HUES48 (cell line): Measurements from ENCODE around the gene MADCAM1.

Source experiments
- H3K27ac ChIP-seq: one replicate; pipeline ENCODE4 v1.7.0; 2013; ENCODE audit warnings: low read depth, low read length, inconsistent platforms
- H3K27me3 ChIP-seq: 2 replicates; pipeline ENCODE4 v1.6.1; 2013; ENCODE audit warnings: mild to moderate bottlenecking, low read length; ENCODE audit not compliant: control insufficient read depth, insufficient read depth
- H3K36me3 ChIP-seq: 2 replicates; pipeline ENCODE4 v1.6.1; 2013; ENCODE audit warnings: low read length; ENCODE audit not compliant: control insufficient read depth, insufficient read depth
- H3K4me1 ChIP-seq: 2 replicates; pipeline ENCODE4 v1.6.1; 2013; ENCODE audit warnings: mild to moderate bottlenecking, low read length; ENCODE audit not compliant: control insufficient read depth, insufficient read depth
- H3K4me3 ChIP-seq: 2 replicates; pipeline ENCODE4 v1.5.1; 2013; ENCODE audit warnings: mild to moderate bottlenecking, low read depth, low read length
- H3K9ac ChIP-seq: 2 replicates; pipeline ENCODE4 v1.6.1; 2013; ENCODE audit warnings: mild to moderate bottlenecking, low read depth, low read length, moderate library complexity
- H3K9me3 ChIP-seq: 2 replicates; pipeline ENCODE4 v1.6.1; 2013; ENCODE audit warnings: low read length; ENCODE audit not compliant: control insufficient read depth, insufficient read depth

MADCAM1 gene

GRCh38 chr19:531009-531752 lies 34.9 kb downstream of the MADCAM1 start:
- no peaks in the 10 kb centered on the region for H3K9me3 ChIP-seq
- H3K27me3 ChIP-seq, result no peaks in the 10 kb centered on the region
- peak overlapping the region; percentile 91 for H3K27ac ChIP-seq
- peaks cover 10% of the 10 kb centered on the region; the same call in 1 of the 2 replicates for H3K4me1 ChIP-seq
- H3K9ac ChIP-seq, result peak overlapping the region; percentile 53; the same call in 1 of the 2 replicates
- H3K36me3 ChIP-seq, result peaks cover 14% of the 10 kb centered on the region
- peak overlapping the region; percentile 95 for H3K4me3 ChIP-seq

DNA sequence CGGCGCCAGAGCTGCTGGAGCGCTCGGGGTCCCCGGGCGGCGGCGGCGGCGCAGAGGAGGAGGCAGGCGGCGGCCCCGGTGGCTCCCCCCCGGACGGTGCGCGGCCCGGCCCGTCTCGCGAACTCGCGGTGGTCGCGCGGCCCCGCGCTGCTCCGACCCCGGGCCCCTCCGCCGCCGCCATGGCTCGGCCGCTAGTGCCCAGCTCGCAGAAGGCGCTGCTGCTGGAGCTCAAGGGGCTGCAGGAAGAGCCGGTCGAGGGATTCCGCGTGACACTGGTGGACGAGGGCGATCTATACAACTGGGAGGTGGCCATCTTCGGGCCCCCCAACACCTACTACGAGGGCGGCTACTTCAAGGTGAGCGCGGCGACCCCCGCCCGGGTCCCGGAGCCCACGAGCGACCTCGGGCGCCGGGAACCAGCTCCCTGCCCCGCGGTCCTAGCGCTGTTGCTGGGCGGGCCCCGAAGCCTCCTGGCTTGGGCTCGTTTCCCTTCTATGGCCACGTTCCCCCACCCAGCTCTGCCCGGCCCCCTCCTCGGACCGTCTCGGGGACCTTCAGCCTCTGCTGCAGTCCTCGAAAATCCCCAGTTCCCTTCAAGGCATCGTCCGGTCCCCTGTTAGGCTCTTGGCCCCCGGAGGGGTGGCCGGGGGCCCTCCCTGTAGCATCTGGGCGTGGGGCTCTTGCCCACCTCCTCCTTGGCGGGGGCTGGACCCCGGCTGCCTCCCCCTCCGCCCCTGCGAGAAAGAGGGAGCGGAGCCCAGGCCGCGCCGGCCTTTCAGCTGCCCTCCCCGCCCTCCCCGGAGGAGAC lies 35.7 kb downstream of the MADCAM1 start, which contains the start of gene CDC34:
TSS of gene CDC34 (plus strand) at position 8 of the 808 bp plus-strand sequence. CDS start at position 180, 172 bp downstream.
- H3K4me1 ChIP-seq, result peaks cover 10% of the 10 kb centered on the region; the same call in 1 of the 2 replicates
- no peaks in the 10 kb centered on the region for H3K9me3 ChIP-seq
- H3K4me3 ChIP-seq, result peak within 1 kb of the TSS; percentile 95
- H3K27me3 ChIP-seq, result no peaks in the 10 kb centered on the region
- H3K36me3 ChIP-seq, result peaks cover 22% of the 10 kb centered on the region
- H3K27ac ChIP-seq, result peak within 1 kb of the TSS; percentile 91
- peak within 1 kb of the TSS; percentile 56 for H3K9ac ChIP-seq

DNA sequence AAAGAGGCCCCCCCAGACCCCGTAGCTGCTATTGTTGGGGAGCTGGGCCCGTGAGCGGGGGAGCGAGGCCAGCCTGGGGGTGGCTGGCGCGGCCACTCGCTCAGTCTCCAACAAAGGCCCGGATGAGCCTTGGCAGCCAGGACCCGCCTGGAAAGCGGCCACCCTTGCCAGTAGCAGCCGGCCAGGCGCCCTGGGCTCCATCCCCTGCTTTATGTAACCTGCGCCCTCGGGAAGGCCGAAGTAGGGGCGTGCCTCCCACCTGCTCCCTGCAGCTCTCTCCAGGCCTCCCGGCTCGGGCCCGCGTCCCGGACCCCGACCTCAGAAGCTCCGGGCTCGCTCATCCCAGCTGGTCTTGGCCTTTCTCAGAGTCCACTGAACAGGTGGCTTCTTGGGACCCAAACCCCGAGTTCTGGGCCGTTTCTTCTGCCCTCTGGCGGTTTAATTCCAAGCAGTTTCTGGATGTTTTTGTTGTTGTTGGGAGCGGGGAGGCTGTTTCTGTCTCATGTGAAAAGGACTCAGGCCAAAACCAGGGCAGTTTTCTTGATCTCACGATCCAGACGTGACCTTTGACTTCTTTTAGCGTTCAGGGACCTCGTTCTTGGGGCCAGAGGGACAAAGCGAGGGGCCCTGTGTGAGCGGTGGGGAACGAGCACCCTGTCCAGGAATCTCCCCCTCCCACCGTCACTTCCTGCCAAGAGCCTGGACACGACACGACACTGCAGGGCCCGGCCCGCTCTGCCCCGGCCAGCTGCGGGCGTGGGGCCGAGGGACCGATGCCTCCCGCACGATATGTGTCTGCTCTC lies 36.5 kb downstream of the MADCAM1 start:
- Histone ChIP-seq H3K4me1 (peaks cover 10% of the 10 kb centered on the region; the same call in 1 of the 2 replicates), H3K4me3 (peak overlapping the region; percentile 87), H3K36me3 (peaks cover 27% of the 10 kb centered on the region), H3K9ac (peak overlapping the region; percentile 23), H3K9me3 (no peaks in the 10 kb centered on the region), H3K27me3 (no peaks in the 10 kb centered on the region), H3K27ac (peak overlapping the region; percentile 82)

DNA sequence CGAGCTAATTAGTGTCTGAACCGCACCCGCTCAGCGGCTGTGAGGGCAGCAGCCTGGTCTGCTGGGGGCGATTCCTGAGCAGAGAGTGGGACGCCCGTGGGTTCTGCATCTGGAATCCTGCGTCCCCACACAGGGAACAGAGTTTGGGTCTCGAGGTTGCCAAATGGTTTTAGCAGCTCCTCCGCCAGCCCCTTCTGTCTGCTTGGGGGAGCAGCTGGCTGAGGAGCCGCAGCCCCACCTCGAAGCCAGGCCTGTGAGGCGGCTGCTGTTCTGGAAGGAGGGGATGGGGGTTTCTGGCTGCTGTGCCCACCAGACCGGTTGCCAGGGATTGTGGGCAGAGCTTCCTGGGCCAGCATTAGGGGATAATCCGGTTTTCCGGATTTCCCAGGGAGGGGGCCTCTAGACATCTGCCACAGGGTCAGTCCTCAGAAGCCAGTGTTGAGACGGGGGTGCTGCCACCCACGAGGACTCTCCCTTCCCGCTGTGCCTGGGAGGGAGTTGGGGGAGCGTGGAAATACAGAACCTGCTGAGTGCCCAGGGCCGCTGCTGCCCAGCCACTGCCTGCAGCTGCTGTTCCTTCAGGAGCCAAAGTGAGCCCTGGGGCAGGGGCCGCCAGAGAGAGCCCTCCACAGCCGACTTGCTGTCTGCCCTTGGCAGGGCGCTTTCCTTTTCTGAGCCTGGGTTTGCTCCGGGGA lies 37.2 kb downstream of the MADCAM1 start:
- no peaks in the 10 kb centered on the region for H3K9me3 ChIP-seq
- H3K27me3 ChIP-seq, result no peaks in the 10 kb centered on the region
- H3K4me3 ChIP-seq, result peak overlapping the region; percentile 87
- H3K27ac ChIP-seq, result peak overlapping the region; percentile 82
- peak overlapping the region; percentile 23; the same call in 1 of the 2 replicates for H3K9ac ChIP-seq
- H3K36me3 ChIP-seq, result peaks cover 34% of the 10 kb centered on the region
- H3K4me1 ChIP-seq, result peaks cover 10% of the 10 kb centered on the region; the same call in 1 of the 2 replicates

- Histone ChIP-seq H3K4me3 (no peak overlapping the region), H3K9ac (no peak overlapping the region), H3K27me3 (no peaks in the 10 kb centered on the region), H3K27ac (no peak overlapping the region), H3K36me3 (peaks cover 40% of the 10 kb centered on the region), H3K4me1 (peaks cover 10% of the 10 kb centered on the region; the same call in 1 of the 2 replicates), H3K9me3 (no peaks in the 10 kb centered on the region)
Observed at GRCh38 chr19:534088-534487, 37.8 kb downstream of the MADCAM1 start.

- Histone ChIP-seq H3K36me3 (peaks cover 46% of the 10 kb centered on the region), H3K4me3 (no peak overlapping the region), H3K27me3 (no peaks in the 10 kb centered on the region), H3K9ac (no peak overlapping the region), H3K27ac (no peak overlapping the region), H3K9me3 (no peaks in the 10 kb centered on the region), H3K4me1 (peaks cover 10% of the 10 kb centered on the region; the same call in 1 of the 2 replicates)
Observed at GRCh38 chr19:535017-535835, 38.9 kb downstream of the MADCAM1 start.

GRCh38 chr19:536031-536880 lies 40.0 kb downstream of the MADCAM1 start:
- Histone ChIP-seq H3K4me1 (peaks cover 10% of the 10 kb centered on the region; the same call in 1 of the 2 replicates), H3K27ac (no peak overlapping the region), H3K36me3 (peaks cover 48% of the 10 kb centered on the region), H3K9me3 (no peaks in the 10 kb centered on the region), H3K4me3 (no peak overlapping the region), H3K27me3 (no peaks in the 10 kb centered on the region), H3K9ac (no peak overlapping the region)

GRCh38 chr19:536881-537404 lies 40.7 kb downstream of the MADCAM1 start:
- no peaks in the 10 kb centered on the region for H3K9me3 ChIP-seq
- H3K27me3 ChIP-seq, result no peaks in the 10 kb centered on the region
- H3K27ac ChIP-seq, result no peak overlapping the region
- peaks cover 10% of the 10 kb centered on the region; the same call in 1 of the 2 replicates for H3K4me1 ChIP-seq
- peaks cover 55% of the 10 kb centered on the region for H3K36me3 ChIP-seq
- no peak overlapping the region for H3K9ac ChIP-seq
- no peak overlapping the region for H3K4me3 ChIP-seq
